ENCODE data around the gene CHST10.

DNA sequence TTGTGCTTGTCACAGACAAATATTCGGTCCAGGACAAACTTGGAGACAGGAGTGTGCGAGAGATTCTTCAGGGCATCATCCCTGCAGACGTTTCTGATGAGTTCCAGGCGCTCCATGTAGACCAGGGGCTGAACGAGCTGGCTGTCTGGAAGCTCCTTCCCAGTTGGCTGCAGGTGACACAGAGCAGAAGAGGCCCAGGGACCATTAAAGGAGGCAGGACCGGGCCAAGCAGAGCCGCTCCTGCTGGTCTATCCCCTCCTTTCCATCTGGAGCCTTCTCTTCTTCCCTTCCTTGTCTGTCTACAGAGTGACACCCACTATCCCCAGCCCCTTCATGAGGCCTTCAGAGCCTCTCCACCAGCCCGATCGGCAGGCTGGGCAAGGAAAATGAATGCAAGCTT lies 19.5 kb downstream of the CHST10 start:
- TF ChIP-seq POLR2A (IDR thresholded peaks at IDR 0.05) (no peak), POLR2AphosphoS5 (IDR thresholded peaks at IDR 0.05) (no peak), CTCF (IDR thresholded peaks at IDR 0.05) (no peak)
